Cerebellar nuclear complex (tissue), 1 donor: ENCODE data around the gene LMAN2L.
A peak's percentile ranks its signal among the peaks of the same experiment; 100 is the strongest.

Source experiments
- DNase-seq, 2 experiments: peaks; one replicate each; lab custom pipeline; 2025; lab: John Stamatoyannopoulos, UW

Gene LMAN2L, protein sequence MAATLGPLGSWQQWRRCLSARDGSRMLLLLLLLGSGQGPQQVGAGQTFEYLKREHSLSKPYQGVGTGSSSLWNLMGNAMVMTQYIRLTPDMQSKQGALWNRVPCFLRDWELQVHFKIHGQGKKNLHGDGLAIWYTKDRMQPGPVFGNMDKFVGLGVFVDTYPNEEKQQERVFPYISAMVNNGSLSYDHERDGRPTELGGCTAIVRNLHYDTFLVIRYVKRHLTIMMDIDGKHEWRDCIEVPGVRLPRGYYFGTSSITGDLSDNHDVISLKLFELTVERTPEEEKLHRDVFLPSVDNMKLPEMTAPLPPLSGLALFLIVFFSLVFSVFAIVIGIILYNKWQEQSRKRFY

DNA sequence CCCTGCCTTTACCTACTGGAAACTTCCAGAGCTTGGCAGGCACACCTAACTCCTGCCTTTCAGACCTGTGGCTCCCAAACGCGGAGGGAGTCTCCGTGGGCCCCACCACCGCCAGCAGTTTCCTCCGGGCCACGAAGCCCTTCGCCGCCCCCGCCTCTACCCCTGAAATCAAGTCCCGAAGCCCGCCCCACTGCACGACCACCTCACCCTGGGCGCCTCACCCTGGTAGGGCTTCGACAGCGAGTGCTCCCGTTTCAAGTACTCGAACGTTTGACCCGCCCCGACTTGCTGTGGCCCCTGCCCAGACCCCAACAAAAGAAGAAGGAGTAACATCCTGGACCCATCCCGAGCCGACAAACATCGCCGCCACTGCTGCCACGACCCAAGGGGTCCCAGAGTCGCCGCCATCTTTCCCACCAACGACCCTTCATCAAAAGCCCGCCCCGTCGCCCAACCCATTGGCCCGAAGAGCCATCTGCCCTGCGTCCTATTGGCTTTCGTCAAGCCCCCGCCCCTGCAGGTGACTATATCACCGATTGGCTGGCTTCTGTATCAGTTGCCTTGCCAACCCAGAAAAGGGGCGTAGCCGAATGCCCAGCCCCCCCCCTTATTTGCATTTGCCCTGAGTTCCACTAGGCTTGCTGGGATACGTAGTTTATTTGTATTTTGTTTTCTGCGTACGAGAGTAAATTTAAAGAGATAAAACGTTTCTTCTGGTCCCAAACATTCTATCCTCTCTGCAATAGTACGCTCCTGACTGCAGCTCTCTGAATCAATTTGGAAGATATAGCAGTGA, at the start of gene LMAN2L:
LMAN2L (minus strand) TSS at position 432 of the 796 bp plus-strand sequence; CDS start at position 408, 24 bp downstream.
- peak; percentile 93 to 99 for DNase-seq

DNA sequence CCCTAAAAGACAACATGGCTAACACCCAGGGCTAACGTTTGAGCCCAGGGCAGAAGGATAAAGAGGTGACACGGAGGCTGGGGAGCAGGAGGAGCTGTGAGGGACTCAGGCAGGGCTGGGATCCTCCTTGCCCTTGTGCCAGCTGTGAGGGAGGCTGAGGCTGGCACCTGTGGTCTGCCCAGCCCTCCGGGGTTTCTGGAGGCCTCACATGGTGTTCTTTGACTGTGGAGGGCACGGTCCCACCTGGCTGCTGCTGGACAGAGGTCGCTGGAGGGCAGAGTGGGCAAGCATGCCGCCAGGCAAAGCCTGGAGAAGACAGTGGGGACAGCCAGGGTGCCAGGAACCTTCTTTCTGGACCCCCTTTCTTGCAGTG, 49.4 kb upstream of the LMAN2L start:
- DNase-seq = no peak

DNA sequence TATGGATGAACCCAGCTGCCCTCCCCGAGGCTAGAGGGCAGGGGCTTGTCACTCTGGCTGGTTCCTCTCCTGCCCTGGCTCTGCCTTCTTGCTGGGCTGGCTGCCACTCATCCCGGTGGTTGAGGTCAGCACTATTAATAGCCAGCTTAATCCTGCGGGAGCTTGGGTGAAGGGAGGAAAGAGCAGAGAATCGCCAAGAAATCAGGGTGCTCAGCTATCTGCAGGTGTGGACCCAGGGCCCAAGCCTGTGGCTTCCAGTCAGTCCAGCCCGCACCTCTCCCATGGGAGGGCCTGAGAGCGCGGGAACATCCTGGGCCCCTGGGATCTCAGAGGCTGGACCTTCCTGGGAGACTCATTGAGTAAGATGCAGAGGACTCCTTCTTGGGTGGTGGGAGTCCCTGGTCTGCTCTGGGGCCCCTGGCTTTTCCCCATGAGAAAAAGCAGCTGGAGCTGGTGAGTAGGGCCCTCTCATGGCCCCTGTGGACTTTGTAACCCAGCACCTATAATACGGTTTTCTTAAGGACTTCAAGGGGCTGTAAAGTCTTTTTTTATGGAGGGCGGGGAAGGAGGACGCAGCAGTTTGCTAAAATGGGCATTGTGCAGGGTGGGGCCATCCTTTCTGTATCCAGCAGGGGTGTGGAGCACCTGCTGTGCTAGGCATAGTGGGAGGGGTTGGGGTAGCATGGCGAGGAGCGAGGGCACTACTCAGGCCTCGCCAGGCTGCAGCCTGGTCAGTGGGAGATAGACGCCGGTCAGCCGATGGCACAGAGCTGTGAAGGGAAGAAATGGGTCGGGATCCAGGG, 48.8 kb upstream of the LMAN2L start:
- DNase-seq = peak; percentile 16 to 56

DNA sequence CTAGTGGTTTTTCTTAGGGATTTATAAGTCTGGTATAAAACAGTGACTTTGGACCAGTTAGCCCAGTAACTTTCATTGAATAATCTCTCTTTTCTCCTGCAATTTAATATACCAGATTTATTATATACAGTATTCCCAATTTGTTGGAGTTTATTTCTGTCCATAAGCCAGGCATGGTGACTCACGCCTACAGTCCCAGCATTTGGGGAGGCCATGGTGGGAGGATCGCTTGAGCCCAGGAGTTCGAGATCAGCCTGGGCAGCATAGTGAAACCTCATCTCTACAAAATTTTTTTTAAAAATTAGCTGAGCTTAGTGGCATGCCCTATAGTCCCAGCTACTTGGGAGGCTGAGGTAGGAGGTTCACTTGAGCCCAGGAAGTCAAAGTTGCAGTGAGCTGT, 47.5 kb upstream of the LMAN2L start:
- no peak for DNase-seq

DNA sequence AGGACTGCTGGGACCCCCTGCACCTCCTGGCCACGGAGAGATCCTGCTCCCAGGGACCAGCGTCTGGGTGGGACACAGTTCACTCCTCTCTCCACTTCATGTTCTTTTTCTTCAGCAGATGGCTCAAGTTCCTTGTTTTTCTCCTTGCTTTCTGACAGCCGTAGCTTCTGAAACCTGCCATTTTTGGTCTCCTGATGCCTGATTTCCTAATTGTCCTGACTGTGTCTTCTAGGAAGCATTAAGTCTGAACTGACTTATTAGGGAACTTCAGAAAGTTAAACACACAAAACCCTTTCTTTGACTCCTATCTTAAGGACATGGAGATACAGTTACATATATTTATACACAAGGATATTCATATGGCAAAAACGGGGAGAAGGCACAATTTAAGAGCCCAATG, 43.5 kb upstream of the LMAN2L start:
- no peak for DNase-seq

DNA sequence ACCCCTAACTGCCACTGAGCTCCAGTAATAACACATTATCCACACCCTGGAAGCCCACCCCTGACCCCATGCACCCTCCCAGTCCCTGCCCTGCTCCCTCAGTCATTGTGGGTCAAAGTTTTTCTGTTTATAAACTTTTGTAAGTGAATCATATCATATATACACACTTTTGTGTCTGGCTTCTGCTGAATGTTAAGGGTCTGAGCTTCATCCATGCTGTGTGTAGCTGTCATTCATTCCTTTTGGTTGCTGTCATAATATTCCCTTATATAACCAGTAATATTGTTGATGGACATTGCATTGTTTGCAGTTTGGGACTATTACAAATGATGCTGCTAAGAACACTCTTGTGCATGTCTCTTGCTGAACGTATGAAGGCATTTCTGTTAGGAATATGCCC, 35.3 kb upstream of the LMAN2L start:
- DNase-seq = no peak

DNA sequence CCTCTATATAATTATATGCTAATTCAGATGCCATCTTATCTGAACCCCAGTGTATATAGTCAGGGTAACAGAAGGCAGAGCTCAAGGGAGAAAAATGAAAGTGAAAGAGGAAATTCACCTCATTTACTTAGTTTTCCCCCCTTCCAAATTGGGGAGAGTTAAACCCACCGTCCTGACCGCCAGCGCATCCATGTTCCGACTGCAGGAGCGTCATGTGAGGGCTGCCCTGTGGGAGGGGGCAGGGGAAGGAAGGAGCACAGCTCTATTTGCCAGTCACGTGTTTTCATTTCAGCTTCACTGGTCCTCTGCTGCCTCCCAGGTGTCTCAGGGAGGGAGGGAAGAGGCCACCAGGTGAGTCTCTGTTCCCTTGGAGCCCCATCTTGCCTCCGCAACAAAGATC, 34.1 kb upstream of the LMAN2L start:
- no peak for DNase-seq

DNA sequence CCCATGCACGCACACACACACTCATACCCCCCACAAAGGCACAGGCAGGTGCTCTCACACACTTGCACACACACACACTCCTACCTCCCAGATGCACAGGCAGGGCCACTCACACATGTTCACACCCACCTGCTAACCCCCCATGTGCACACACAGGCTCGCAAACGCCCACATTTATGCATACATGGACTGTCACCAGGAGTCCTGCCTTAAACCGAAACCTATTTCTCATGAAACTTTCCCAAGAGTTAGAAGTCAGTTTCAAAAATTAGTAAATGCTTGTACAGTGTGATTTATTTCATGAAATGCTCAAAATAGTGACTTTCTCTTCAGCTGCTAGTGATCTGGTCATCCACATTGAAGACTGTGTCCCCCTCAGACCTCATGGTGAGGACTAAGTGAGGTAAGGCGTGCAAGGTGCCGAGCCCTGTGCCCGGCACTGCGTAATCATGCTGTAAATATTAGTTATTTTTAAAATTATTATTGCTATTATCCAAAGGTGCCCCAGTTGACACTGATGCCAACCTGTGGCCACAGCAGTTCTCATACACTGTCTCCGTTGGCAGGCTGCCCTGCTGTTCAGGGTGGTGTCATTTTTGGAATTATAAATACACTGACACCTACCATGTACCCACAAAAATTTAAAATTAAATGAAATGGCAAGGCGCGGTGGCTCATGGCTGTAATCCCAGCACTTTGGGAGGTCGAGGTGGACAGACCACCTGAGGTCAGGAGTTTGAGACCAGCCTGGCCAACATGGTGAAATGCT, 33.2 kb upstream of the LMAN2L start:
- DNase-seq = no peak

DNA sequence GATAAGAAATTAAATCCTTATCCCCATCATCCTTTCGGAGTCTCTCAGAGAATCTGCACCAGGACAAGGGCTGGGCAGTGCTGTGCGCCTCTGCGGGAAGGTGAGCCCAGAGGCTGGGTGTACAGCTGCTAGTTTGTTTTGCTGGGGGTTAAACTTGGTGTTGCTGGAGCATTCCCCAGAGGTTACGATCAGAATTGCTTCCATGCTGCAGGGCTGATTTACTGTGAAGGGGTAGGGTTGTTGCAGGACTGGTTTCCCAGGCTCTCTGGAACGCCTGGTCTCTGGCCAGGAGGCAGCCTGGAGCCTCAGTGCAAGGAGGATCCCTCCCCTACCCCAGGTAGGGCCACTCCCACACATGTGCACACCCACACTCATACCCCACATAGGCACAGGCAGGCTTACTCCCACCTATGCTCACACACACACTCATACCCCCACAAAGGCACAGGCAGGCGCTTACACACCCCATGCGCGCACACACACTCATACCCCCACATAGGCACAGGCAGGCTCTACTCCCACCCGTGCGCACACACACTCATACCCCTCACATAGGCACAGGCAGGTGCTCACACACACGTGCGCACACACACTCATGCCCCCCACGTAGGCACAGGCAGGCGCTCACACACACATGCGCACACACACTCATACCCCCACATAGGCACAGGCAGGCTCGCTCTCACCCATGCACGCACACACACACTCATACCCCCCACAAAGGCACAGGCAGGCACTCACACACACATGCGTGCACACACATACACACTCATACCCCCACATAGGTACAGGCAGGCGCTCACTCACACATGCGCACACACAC, 32.1 kb upstream of the LMAN2L start:
- no peak for DNase-seq

DNA sequence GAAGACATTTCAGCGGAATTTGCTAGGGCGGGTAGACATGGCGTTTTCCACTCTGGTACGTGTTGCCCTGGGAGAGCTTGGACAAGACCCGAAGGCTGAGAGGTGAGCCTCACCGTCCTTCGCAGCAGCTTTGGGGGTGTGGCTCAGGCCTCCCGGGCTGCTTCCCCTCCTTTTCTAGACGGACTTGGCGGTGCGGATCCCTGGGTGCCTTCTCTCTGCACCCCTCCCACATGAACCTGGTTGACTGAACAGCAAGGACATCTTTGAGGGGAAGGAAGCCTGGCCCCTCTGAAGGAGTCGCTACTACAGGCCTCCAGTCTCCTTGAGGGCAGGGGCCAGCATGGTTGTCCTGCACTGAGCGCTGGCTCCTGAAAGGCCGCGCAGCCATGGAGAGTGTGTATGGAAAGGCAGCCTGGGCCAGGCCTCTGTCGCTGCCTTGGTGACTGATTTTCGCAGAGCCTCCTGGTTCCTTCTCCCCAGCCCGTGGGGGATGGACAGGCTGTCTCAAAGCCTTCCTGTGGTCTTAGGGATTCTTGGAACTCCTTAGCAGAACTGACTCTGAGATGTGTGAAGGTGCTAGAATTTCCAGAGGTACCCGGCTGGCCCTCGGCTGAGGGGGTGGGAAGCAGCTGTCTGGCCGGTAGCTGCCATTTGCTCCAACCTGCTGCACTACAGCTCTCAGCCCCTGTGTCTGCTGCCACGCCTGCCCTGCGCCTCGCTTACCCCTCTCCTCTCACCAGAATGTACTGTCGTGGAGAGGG, 30.8 kb upstream of the LMAN2L start:
- no peak for DNase-seq

DNA sequence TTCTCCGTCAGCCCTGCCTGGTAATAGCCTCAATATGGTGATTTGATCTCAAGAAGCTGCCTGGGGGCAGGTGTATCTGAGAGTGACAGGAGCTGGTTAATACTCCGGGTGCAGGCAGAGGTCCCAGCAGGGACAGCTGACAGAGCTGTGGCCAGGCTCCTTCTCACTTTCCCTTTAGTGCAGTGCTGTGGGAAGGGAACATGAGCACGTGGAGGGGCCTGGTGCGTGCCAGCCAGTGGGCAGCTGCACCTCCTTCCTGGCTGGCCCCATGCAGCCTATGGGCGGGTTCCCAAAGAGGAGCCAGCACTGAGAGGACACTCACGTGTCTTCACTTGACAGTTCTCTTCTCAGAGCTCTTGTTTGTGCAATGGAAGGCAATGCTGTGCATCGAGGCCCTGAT, 29.9 kb upstream of the LMAN2L start:
- DNase-seq = no peak

DNA sequence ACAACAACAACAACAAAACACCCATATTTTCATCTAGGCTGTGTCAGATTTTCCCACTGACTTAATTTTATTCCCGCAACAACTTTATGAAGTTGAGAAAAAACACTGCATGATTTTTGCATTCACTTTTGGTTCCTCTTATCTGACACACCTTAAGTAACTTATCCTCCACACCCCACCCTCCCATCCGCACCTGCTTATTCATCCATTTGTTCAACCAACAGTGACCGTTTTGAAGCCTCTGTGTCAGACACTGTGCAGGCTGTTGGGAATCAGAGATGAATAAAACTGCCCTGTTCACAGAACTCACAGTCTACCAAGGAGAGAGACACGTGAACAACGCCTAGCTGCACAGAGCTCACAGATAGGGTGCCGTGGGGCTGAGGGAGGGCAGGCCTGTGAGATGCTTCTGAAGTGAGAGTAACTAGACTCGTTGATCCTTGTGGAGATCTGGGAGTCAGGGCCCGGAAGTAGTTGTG, 28.3 kb upstream of the LMAN2L start:
- DNase-seq = no peak

DNA sequence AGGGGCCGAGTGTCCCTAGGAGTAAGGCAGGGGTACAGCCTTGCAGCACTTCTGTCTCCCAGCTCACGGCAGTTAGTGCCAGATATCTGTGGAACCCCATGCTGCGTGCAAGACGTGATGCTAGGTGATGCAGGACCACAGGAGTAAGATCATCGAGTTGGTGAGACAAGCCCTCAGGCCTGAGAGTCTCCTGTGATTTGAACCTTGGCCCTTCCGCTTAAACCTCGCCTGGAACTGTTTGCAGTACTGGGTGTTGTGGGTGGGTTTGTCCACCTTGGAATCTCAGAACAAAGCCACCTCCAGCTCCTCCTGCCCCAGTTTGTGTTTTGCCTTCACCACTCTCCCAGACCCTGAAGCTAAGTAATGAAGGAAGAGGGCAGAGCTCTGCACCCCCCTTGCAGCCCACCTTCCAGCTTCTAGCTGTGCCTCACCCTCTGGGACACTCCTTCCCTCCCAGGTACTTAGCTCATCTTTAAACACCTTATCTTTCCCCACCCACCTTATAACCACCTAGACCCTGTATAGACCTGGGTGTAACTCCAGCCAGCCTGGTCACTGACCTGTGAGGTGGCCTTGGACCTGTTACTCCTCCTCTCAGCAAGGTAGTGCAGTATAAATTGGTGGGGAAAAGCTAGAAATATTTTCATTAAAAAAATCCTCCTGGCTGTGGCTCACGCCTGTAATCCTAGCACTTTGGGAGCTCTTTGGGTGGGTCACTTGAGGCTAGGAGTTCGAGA, 27.4 kb upstream of the LMAN2L start:
- no peak for DNase-seq

DNA sequence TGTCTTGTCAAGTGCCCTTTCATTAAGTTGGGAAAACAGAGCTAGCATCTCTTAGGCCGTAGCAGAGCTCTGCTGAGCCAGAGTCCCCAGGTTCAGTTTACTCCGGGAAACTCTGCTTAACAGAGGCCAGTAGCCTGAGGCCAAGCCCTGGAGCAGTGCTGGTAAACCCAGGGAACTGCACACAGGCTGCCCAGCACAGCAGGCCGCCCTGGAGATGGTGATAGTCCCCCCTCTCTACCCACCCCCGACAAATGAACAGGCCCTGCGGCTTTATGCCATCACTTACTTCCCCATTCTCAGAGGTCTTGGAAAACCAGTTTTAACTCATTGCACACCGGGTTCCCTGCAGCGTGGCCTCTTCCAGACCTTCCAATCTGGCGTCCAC, 24.4 kb upstream of the LMAN2L start:
- DNase-seq = no peak

DNA sequence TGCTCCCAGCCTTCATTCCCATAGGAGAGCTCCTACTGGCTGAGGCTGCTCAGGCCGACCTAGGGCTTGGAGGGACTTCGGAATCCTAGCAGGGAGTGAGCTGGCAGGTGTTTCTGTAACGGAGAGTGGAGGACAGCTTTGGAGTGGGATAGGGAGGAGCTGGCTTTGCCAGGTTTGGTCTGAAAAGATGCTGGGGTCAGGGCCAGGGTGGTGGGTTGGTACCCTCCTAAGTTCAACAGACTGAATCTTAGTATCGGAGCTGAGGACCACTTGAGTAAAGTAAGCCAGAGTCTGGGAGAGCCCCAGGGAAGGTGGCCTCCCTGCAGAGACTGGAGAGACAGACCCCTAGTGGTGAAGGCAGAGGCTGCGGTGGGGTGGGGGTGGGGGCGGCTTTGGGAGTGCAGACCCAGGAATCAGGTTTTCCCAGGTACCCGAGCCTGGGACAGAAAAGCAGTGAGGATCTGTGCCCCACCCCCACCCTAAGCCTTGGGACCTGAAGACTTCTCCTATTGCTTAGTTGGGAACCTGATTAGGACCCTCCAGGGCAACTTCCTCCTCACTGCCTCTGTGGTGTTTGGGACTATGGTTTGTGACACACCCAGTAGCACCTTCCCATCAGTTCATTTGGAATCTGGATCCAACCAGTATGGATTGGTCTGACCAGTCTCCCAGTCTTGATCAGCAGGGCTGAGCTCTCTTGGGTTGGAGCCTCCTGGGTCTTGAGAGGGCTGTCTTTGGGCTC, 23.8 kb upstream of the LMAN2L start:
- DNase-seq = no peak

DNA sequence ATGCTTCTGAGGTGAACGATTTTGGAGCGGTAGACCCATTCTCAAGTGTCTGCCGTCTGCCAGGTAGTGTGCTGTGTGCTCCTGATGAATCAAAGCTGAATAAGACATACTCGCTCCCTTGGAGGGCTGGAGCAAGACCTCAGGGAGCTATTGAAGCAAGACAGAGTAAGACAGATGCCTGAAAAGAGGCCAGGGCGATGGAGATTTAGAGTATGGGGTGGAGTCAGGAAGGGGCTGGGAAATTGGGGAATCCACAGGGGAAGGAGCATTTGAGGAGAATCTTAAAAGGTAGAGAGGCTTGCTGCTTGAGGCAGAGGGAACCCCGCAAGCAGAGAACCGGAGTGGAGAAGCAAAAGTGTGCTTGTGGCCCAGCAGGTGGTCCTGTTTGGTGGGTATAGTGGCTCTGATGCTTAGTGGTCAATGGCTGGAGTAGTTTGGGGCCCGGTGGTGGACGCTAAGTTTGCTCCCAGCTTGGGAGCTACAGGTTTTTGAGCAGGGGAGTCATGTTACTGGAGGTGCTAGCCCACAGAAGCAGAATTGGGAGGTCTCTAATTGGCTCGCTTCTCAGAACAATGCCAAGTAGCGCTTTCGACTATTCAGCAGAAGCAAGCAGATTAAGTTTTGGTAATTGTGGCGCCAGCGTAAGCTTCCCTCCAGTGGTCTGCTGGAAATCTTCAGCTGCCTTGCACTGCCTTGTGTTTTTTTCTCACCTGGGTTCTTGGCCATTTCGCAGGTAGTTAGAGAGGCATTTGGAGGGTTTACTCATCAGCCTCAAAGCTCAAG, 22.9 kb upstream of the LMAN2L start:
- no peak for DNase-seq

DNA sequence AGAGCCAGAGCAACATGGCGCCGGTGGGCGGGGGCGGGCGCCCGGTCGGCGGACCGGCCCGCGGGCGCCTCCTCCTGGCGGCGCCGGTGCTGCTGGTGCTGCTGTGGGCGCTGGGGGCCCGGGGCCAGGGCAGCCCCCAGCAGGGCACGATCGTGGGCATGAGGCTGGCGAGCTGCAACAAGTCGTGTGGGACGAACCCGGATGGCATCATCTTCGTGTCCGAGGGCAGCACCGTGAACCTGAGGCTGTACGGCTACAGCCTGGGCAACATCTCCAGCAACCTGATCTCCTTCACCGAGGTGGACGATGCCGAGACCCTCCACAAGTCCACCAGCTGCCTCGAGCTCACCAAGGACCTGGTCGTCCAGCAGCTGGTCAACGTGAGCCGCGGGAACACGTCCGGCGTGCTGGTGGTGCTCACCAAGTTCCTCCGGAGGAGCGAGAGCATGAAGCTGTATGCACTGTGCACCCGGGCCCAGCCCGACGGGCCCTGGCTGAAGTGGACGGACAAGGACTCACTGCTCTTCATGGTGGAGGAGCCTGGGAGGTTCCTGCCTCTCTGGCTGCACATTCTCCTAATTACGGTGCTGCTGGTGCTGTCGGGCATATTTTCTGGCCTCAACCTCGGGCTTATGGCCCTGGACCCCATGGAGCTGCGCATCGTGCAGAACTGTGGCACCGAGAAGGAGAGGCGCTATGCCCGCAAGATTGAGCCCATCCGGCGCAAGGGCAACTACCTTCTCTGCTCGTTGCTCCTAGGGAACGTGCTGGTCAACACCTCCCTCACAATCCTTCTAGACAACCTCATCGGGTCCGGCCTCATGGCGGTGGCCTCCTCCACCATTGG, 21.3 kb upstream of the LMAN2L start:
- no peak for DNase-seq
